ENCODE results near the gene BCAP31. TPM values are rescaled to one million over a fixed set of nuclear protein-coding genes. Genes with fewer than 3 reads are reported as not detected.
"Not testable (repeated sequence)": the region's sequence is repeated elsewhere in the genome, so short reads cannot be mapped to it uniquely, and the experiment has no call there.

The BCAP31 gene
- total RNA-seq, 1 donor from 2014 or later: 126 TPM

GRCh38 chrX:153709726-153710674, 14.2 kb downstream of the BCAP31 start:
- no peaks in the 10 kb centered on the region for H3K4me1 ChIP-seq
- intact Hi-C loops (cut with DNase I): no loop called here
- no peaks in the 10 kb centered on the region for H3K27me3 ChIP-seq
- no peak for DNase-seq (ENCODE audit: extremely low spot score in 2 of 2)
- H3K36me3 ChIP-seq: peaks cover 0 to 20% of the 10 kb centered on the region in 2 donors
- TF ChIP-seq POLR2A (IDR thresholded peaks at IDR 0.05): no peak
- no peak for TF ChIP-seq POLR2AphosphoS5 (IDR thresholded peaks at IDR 0.05; ENCODE audit: insufficient read depth in 1 of 2, low read depth in 1 of 2)
- TF ChIP-seq CTCF (IDR thresholded peaks at IDR 0.05): no peak
- no peaks in the 10 kb centered on the region for H3K9me3 ChIP-seq
- H3K4me3 ChIP-seq: no peak overlapping the region
- H3K27ac ChIP-seq: no peak overlapping the region

- no peak for DNase-seq (ENCODE audit: extremely low spot score in 2 of 2)
- intact Hi-C loops (cut with DNase I): no loop called here
- Histone ChIP-seq H3K27me3 (no peaks in the 10 kb centered on the region), H3K4me3 (no peak overlapping the region), H3K9me3 (no peaks in the 10 kb centered on the region), H3K4me1 (no peaks in the 10 kb centered on the region), H3K36me3 (peaks cover 0 to 13% of the 10 kb centered on the region in 2 donors), H3K27ac (peak overlapping the region; percentile 42)
- TF ChIP-seq POLR2AphosphoS5 (IDR thresholded peaks at IDR 0.05; ENCODE audit: insufficient read depth in 1 of 2, low read depth in 1 of 2): no peak
- peak in 2 of 3 experiments; percentile 28 to 30 for TF ChIP-seq CTCF (IDR thresholded peaks at IDR 0.05)
- TF ChIP-seq POLR2A (IDR thresholded peaks at IDR 0.05): no peak
Measured at GRCh38 chrX:153708415-153708814, 15.8 kb downstream of the BCAP31 start.

- H3K27me3 ChIP-seq: no peaks in the 10 kb centered on the region
- H3K4me3 ChIP-seq: no peak overlapping the region
- no peaks in the 10 kb centered on the region for H3K4me1 ChIP-seq
- H3K36me3 ChIP-seq: peaks cover 0 to 8% of the 10 kb centered on the region in 2 donors
- TF ChIP-seq POLR2AphosphoS5 (IDR thresholded peaks at IDR 0.05; ENCODE audit: insufficient read depth in 1 of 2, low read depth in 1 of 2) (no peak), POLR2A (IDR thresholded peaks at IDR 0.05) (no peak), CTCF (IDR thresholded peaks at IDR 0.05) (no peak)
- no peak overlapping the region for H3K27ac ChIP-seq
- DNase-seq (ENCODE audit: extremely low spot score in 2 of 2): no peak
- no peaks in the 10 kb centered on the region for H3K9me3 ChIP-seq
- intact Hi-C loops (cut with DNase I): no loop called here
Measured at GRCh38 chrX:153707406-153707805, 16.8 kb downstream of the BCAP31 start.

- no peaks in the 10 kb centered on the region for H3K4me1 ChIP-seq
- peaks cover 0 to 8% of the 10 kb centered on the region in 2 donors for H3K36me3 ChIP-seq
Measured at GRCh38 chrX:153706799-153707198, 17.4 kb downstream of the BCAP31 start.

GRCh38 chrX:153705403-153706060, 18.7 kb downstream of the BCAP31 start:
- H3K27me3 ChIP-seq; H3K4me3 ChIP-seq; H3K36me3 ChIP-seq; H3K9me3 ChIP-seq; DNase-seq (ENCODE audit: extremely low spot score in 2 of 2); H3K27ac ChIP-seq; H3K4me1 ChIP-seq; intact Hi-C loops (cut with DNase I): not testable (repeated sequence)

More at GRCh38 chrX:153706799-153707198, 17.4 kb downstream of the BCAP31 start:
- TF ChIP-seq POLR2AphosphoS5 (IDR thresholded peaks at IDR 0.05; ENCODE audit: insufficient read depth in 1 of 2, low read depth in 1 of 2): no peak
- TF ChIP-seq CTCF (IDR thresholded peaks at IDR 0.05): no peak
- TF ChIP-seq POLR2A (IDR thresholded peaks at IDR 0.05): no peak
- Histone ChIP-seq H3K27ac (no peak overlapping the region), H3K27me3 (no peaks in the 10 kb centered on the region), H3K4me3 (no peak overlapping the region), H3K9me3 (no peaks in the 10 kb centered on the region)
- intact Hi-C loops (cut with DNase I): no loop called here
- no peak for DNase-seq (ENCODE audit: extremely low spot score in 2 of 2)

GRCh38 chrX:153704631-153705402, 19.4 kb downstream of the BCAP31 start:
- intact Hi-C loops (cut with DNase I): not testable (repeated sequence)

More at GRCh38 chrX:153704631-153705402, 19.4 kb downstream of the BCAP31 start:
- not testable (repeated sequence) for H3K27me3 ChIP-seq; H3K9me3 ChIP-seq; H3K27ac ChIP-seq; H3K36me3 ChIP-seq; H3K4me3 ChIP-seq; H3K4me1 ChIP-seq; DNase-seq (ENCODE audit: extremely low spot score in 2 of 2)

Measured in vagina (tissue), 2 donors.